ENCODE data around the gene ALX3. TPM values are rescaled to one million over a fixed set of nuclear protein-coding genes. Genes with fewer than 3 reads are reported as not detected.

Gene ALX3
- total RNA-seq, 3 donors from 2014 or later (not counting 1 experiment from before 2014, with no cell fraction given), result not detected

DNA sequence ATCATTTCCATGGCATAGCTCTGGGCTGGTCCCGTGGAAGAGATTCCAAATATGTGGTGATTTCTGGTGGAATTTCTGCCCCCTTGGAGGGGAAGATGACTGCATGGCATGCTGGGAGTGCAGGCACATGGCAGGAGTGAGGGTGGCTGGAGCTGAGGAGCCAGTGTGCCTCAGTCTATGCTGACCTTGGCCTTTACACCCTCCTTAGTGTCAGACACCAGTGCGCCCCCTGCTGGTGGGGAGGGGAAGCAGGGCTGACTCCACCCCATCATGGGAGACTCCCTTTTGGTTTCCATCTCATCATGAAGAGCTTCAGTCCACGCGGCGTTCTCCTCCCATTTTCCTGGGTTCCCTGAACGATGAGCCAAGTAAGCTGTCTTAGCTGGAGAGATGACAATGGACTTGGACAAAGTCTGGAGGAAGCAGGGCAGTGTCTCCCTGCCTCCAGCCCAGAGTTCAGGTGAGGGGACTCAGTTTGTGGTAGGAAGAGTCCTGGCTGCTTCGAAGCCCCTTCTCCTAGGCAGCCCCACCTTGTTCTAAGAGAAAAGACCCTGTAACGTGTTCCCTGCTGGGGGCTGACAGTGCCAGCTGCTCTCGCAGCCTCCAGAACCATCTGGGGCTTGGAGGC, 10.3 kb downstream of the ALX3 start:
- Histone ChIP-seq H3K27me3 (ENCODE audit: control insufficient read depth, insufficient read depth, low read length) (no peaks in the 10 kb centered on the region), H3K9me3 (ENCODE audit: control insufficient read depth, insufficient read depth, low read length) (no peaks in the 10 kb centered on the region), H3K27ac (ENCODE audit: low read length) (no peak overlapping the region), H3K36me3 (ENCODE audit: control insufficient read depth, insufficient read depth, low read length) (peaks cover 27% of the 10 kb centered on the region), H3K4me1 (ENCODE audit: control insufficient read depth, insufficient read depth, low read length) (no peaks in the 10 kb centered on the region), H3K4me3 (ENCODE audit: low read length) (no peak overlapping the region)
- intact Hi-C loops (cut with micrococcal nuclease), result no loop called here
- WGBS (ENCODE audit: insufficient coverage), result 89% methylated on average over 7 of the region's 9 CpGs
- H3K27me3 Mint-ChIP-seq (ENCODE audit: low read depth in 2 of 2), result no peaks in the 10 kb centered on the region
- peak; percentile 65 to 82 for DNase-seq
- peak overlapping the region in 1 of 2 donors; percentile 59 for H3K27ac Mint-ChIP-seq
- TF ChIP-seq CTCF (IDR thresholded peaks at IDR 0.05), result peak; percentile 78
- H3K36me3 Mint-ChIP-seq, result peaks cover 7% of the 10 kb centered on the region
- peak; percentile 76 to 83 (median 78) for ATAC-seq
- peaks cover 5% of the 10 kb centered on the region in 2 donors for H3K4me1 Mint-ChIP-seq
- no peak overlapping the region for H3K4me3 Mint-ChIP-seq
- no peaks in the 10 kb centered on the region for H3K9me3 Mint-ChIP-seq

GRCh38 chr1:110059133-110059863, 11.2 kb downstream of the ALX3 start:
- Histone ChIP-seq H3K4me1 (ENCODE audit: control insufficient read depth, insufficient read depth, low read length) (no peaks in the 10 kb centered on the region), H3K27me3 (ENCODE audit: control insufficient read depth, insufficient read depth, low read length) (no peaks in the 10 kb centered on the region), H3K9me3 (ENCODE audit: control insufficient read depth, insufficient read depth, low read length) (no peaks in the 10 kb centered on the region), H3K36me3 (ENCODE audit: control insufficient read depth, insufficient read depth, low read length) (peaks cover 36% of the 10 kb centered on the region), H3K4me3 (ENCODE audit: low read length) (no peak overlapping the region), H3K27ac (ENCODE audit: low read length) (no peak overlapping the region)
- Mint-ChIP-seq H3K4me3 (no peak overlapping the region), H3K4me1 (peaks cover 5% of the 10 kb centered on the region in 2 donors), H3K27ac (no peak overlapping the region), H3K27me3 (ENCODE audit: low read depth in 2 of 2) (no peaks in the 10 kb centered on the region), H3K9me3 (no peaks in the 10 kb centered on the region), H3K36me3 (peaks cover 7% of the 10 kb centered on the region)
- 91% methylated on average over 6 of the region's 6 CpGs for WGBS (ENCODE audit: insufficient coverage)
- no peak for ATAC-seq
- intact Hi-C loops (cut with micrococcal nuclease), result no loop called here
- no peak for TF ChIP-seq CTCF (IDR thresholded peaks at IDR 0.05)
- no peak for DNase-seq

GRCh38 chr1:110058591-110058990, 11.9 kb downstream of the ALX3 start:
- intact Hi-C loops (cut with micrococcal nuclease), result no loop called here
- Mint-ChIP-seq H3K4me3 (no peak overlapping the region), H3K36me3 (peaks cover 7% of the 10 kb centered on the region), H3K4me1 (peaks cover 5% of the 10 kb centered on the region in 2 donors), H3K27ac (no peak overlapping the region), H3K9me3 (no peaks in the 10 kb centered on the region), H3K27me3 (ENCODE audit: low read depth in 2 of 2) (no peaks in the 10 kb centered on the region)
- Histone ChIP-seq H3K4me3 (ENCODE audit: low read length) (no peak overlapping the region), H3K9me3 (ENCODE audit: control insufficient read depth, insufficient read depth, low read length) (no peaks in the 10 kb centered on the region), H3K27me3 (ENCODE audit: control insufficient read depth, insufficient read depth, low read length) (no peaks in the 10 kb centered on the region), H3K4me1 (ENCODE audit: control insufficient read depth, insufficient read depth, low read length) (no peaks in the 10 kb centered on the region), H3K27ac (ENCODE audit: low read length) (no peak overlapping the region), H3K36me3 (ENCODE audit: control insufficient read depth, insufficient read depth, low read length) (peaks cover 43% of the 10 kb centered on the region)
- DNase-seq (no peak), ATAC-seq (no peak)
- WGBS (ENCODE audit: insufficient coverage), result no CpG with 5 or more reads among the region's 1 CpG
- TF ChIP-seq CTCF (IDR thresholded peaks at IDR 0.05), result no peak

Data from natural killer cell (primary cell).